A549 (cell line): Measurements from ENCODE around the gene FAM229B. TPM values are rescaled to one million over a fixed set of nuclear protein-coding genes. Genes with fewer than 3 reads are reported as not detected.

Experiments used
- ATAC-seq, 2 experiments: fragments of 200-7000 bp in 1 of 2; fragments of >200 bp in 1 of 2; cut with Nextera tagmentation in 1 of 2; cut with Tn5 transposase in 1 of 2; 3 replicates each; pipeline versions ENCODE4 v1.8.0 to v1.9.1; 2018 to 2020; ENCODE audit warnings: mild to moderate bottlenecking in 1 of 2, moderate library complexity in 1 of 2
- CTCF ChIA-PET: fragments of 300-600 bp; sonication (Branson Sonifier 250); formaldehyde crosslinking; extraction: SDS; loops from one replicate; lab custom pipeline; 2021; ENCODE audit warnings: antibody characterized with exemption, inconsistent platforms; lab: Yijun Ruan, JAX
- POLR2A ChIA-PET: fragments of 350-600 bp; formaldehyde crosslinking; extraction: SDS; loops from one replicate; lab custom pipeline; 2021; ENCODE audit warnings: antibody characterized with exemption, inconsistent platforms; lab: Yijun Ruan, JAX
- DNase-seq, 2 experiments: peaks; one replicate each; pipeline versions ENCODE4 v3.0.0 to v3.0.0-alpha.2; 2011 to 2016; ENCODE audit warnings: low read depth in 1 of 2, low spot score in 1 of 2
- FAIRE-seq: peaks from 2 replicates; lab custom pipeline; 2011; peaks lifted over from hg19 to GRCh38; lab: Jason Lieb, UNC
- H3K27ac ChIP-seq, 2 experiments: fragments of >200 bp; sonication (Bioruptor Twin); formaldehyde crosslinking; 3 replicates each; pipeline ENCODE4 v1.5.1; 2016 to 2017
- H3K4me1 ChIP-seq: fragments of >200 bp; sonication (Bioruptor Twin); formaldehyde crosslinking; 3 replicates; pipeline ENCODE4 v1.6.1; 2016
- H3K4me2 ChIP-seq: fragments of >200 bp; sonication (Bioruptor Twin); formaldehyde crosslinking; 3 replicates; pipeline ENCODE4 v1.6.1; 2016
- H3K4me3 ChIP-seq: fragments of >200 bp; sonication (Bioruptor Twin); formaldehyde crosslinking; 3 replicates; pipeline ENCODE4 v1.5.1; 2016
- H3K9me3 ChIP-seq: fragments of >200 bp; sonication (Bioruptor Twin); formaldehyde crosslinking; 3 replicates; pipeline ENCODE4 v1.6.1; 2016
- BCL3 ChIP-seq: fragments of >200 bp; sonication (Bioruptor Twin); formaldehyde crosslinking; IDR thresholded peaks from 3 replicates; pipeline ENCODE4 v1.6.1; 2016
- BHLHE40 ChIP-seq: IDR thresholded peaks from 2 replicates; pipeline ENCODE4 v1.6.1; 2012; ENCODE audit warnings: low read depth, low read length, inconsistent platforms
- CEBPB ChIP-seq, 2 experiments: fragments of >200 bp in 1 of 2; sonication (Bioruptor Twin) in 1 of 2; formaldehyde crosslinking in 1 of 2; IDR thresholded peaks; 2 replicates each; pipeline ENCODE4 v1.6.1; 2012 to 2016
- CHD4 ChIP-seq: fragments of 200-600 bp; sonication (generic); IDR thresholded peaks from 2 replicates; pipeline ENCODE4 v1.6.1; 2016; ENCODE audit warnings: antibody characterized with exemption, mild to moderate bottlenecking, borderline replicate concordance
- EHMT2 ChIP-seq: fragments of 200-600 bp; sonication (generic); IDR thresholded peaks from 2 replicates; pipeline ENCODE4 v1.6.1; 2016; ENCODE audit warnings: antibody characterized with exemption, low read depth, mild to moderate bottlenecking, moderate library complexity
- FOSL2 ChIP-seq, 2 experiments: fragments of 450-650 bp in 1 of 2; fragments of >200 bp in 1 of 2; sonication (Bioruptor Twin) in 1 of 2; formaldehyde crosslinking; IDR thresholded peaks; 2 replicates each; pipeline versions ENCODE4 v1.5.0 to v1.6.1; 2016 to 2020; ENCODE audit warnings: mild to moderate bottlenecking in 1 of 2, moderate library complexity in 1 of 2
- HOXA7 ChIP-seq: fragments of 250-450 bp; sonication (Bioruptor Pico); IDR thresholded peaks from 2 replicates; pipeline ENCODE4 v1.5.0; 2020; ENCODE audit warnings: mild to moderate bottlenecking, moderate library complexity
- HOXB13 ChIP-seq: fragments of 250-450 bp; sonication (Bioruptor Pico); IDR thresholded peaks from 2 replicates; pipeline ENCODE4 v1.5.0; 2020; ENCODE audit warnings: low read depth, mild to moderate bottlenecking, moderate library complexity
- JUN ChIP-seq, 2 experiments: fragments of >200 bp; sonication (Bioruptor Twin); formaldehyde crosslinking; IDR thresholded peaks; 2 replicates in 1 of 2; 3 replicates in 1 of 2; pipeline ENCODE4 v1.6.1; 2016 to 2017
- KDM1A ChIP-seq: fragments of 200-600 bp; sonication (generic); IDR thresholded peaks from 2 replicates; pipeline ENCODE4 v1.6.1; 2016; ENCODE audit warnings: low read depth, mild to moderate bottlenecking
- KDM5A ChIP-seq: fragments of 200-600 bp; sonication (generic); IDR thresholded peaks from 2 replicates; pipeline ENCODE4 v1.6.1; 2016; ENCODE audit warnings: antibody characterized with exemption, mild to moderate bottlenecking
- MAFK ChIP-seq: fragments of 450-650 bp; IDR thresholded peaks from 2 replicates; pipeline ENCODE4 v1.6.1; 2014; ENCODE audit not compliant: partially characterized antibody
- MAX ChIP-seq: IDR thresholded peaks from 2 replicates; pipeline ENCODE4 v1.6.1; 2012
- MAZ ChIP-seq: fragments of 150-350 bp; IDR thresholded peaks from 2 replicates; pipeline ENCODE4 v1.6.1; 2014; ENCODE audit warnings: antibody characterized with exemption, low read depth, low read length, borderline replicate concordance
- NPAS2 ChIP-seq: fragments of 250-450 bp; sonication (Bioruptor Pico); IDR thresholded peaks from 2 replicates; pipeline ENCODE4 v1.8.0; 2022; ENCODE audit warnings: mild to moderate bottlenecking, moderate library complexity, borderline replicate concordance
- PHF8 ChIP-seq: fragments of 200-600 bp; sonication (generic); IDR thresholded peaks from 2 replicates; pipeline ENCODE4 v1.6.1; 2016; ENCODE audit warnings: low read depth, mild to moderate bottlenecking, antibody characterized with exemption, moderate library complexity, borderline replicate concordance
- RFX5 ChIP-seq: fragments of 450-650 bp; IDR thresholded peaks from 2 replicates; pipeline ENCODE4 v1.7.1; 2014; ENCODE audit warnings: antibody characterized with exemption, mild to moderate bottlenecking, moderate library complexity
- RNF2 ChIP-seq: fragments of 200-600 bp; sonication (generic); IDR thresholded peaks from 2 replicates; pipeline ENCODE4 v1.6.1; 2016; ENCODE audit warnings: low read depth, mild to moderate bottlenecking, antibody characterized with exemption, moderate library complexity, borderline replicate concordance
- SMC3 ChIP-seq: fragments of >200 bp; sonication (Bioruptor Twin); formaldehyde crosslinking; IDR thresholded peaks from 3 replicates; pipeline ENCODE4 v1.6.1; 2018; ENCODE audit warnings: inconsistent platforms
- TP53 ChIP-seq: fragments of 250-450 bp; sonication (Bioruptor Pico); IDR thresholded peaks from 2 replicates; pipeline ENCODE4 v1.5.0; 2021; ENCODE audit warnings: mild to moderate bottlenecking, moderate library complexity
- ZC3H11A ChIP-seq: fragments of 450-650 bp; IDR thresholded peaks from 2 replicates; pipeline ENCODE4 v1.6.1; 2014; ENCODE audit warnings: antibody characterized with exemption, mild to moderate bottlenecking
- whole genome bisulfite sequencing: methylation state at CpG from one replicate; pipeline ENCODE4 v1.1.6; 2017; ENCODE audit errors: missing lambda C conversion rate; 5-methylcytosine and 5-hydroxymethylcytosine counted together
- polyA plus RNA-seq, 4 experiments: library from polyadenylated mRNA; depleted of rRNA in 3 of 4; stranded (reverse); fragments of >200 nt; fragmentation: RNase III in 1 of 4; extraction: RNeasy Plus Mini Kit Qiagen cat#74134 plus additional on column Dnase treatment in 1 of 4; gene quantifications; 2 replicates in 3 of 4; 3 replicates in 1 of 4; pipeline ENCODE4 v1.2.3, GENCODE V29; 2011 to 2017
- TF ChIP-seq, protein P1 (sequence below): fragments of 250-450 bp; sonication (Bioruptor Pico); IDR thresholded peaks from 2 replicates; pipeline ENCODE4 v1.5.0; 2021; ENCODE audit warnings: mild to moderate bottlenecking, moderate library complexity, borderline replicate concordance
- TF ChIP-seq, protein P2 (sequence below): fragments of 250-450 bp; sonication (Bioruptor Pico); IDR thresholded peaks from 2 replicates; pipeline ENCODE4 v1.5.0; 2020; ENCODE audit warnings: low read depth, mild to moderate bottlenecking, moderate library complexity

The FAM229B gene
- polyA plus RNA-seq, 2 of the 4 experiments (the other 2 are of a cell fraction): 9.9 to 17.3 TPM

GRCh38 chr6:112114577-112115223 is 27.3 kb downstream of the FAM229B start (continued):
- TF ChIP-seq KDM1A (no peak), BHLHE40 (no peak), SMC3 (no peak), MAZ (no peak), PHF8 (no peak)

GRCh38 chr6:112116221-112116620 is 28.8 kb downstream of the FAM229B start:
- WGBS: 73% methylated on average over 1 of the region's 1 CpG
- H3K4me3 ChIP-seq: no peak overlapping the region
- DNase-seq: no peak
- H3K9me3 ChIP-seq: no peaks in the 10 kb centered on the region
- no peaks in the 10 kb centered on the region for H3K4me1 ChIP-seq
- H3K27ac ChIP-seq: no peak overlapping the region
- no peak overlapping the region for H3K4me2 ChIP-seq
- CTCF ChIA-PET: no interaction called here
- TF ChIP-seq RFX5 (no peak), BCL3 (no peak), KDM5A (no peak), MAFK (no peak), HOXB13 (CRISPR knock-in tag) (no peak)
- TF ChIP-seq, protein P1, sequence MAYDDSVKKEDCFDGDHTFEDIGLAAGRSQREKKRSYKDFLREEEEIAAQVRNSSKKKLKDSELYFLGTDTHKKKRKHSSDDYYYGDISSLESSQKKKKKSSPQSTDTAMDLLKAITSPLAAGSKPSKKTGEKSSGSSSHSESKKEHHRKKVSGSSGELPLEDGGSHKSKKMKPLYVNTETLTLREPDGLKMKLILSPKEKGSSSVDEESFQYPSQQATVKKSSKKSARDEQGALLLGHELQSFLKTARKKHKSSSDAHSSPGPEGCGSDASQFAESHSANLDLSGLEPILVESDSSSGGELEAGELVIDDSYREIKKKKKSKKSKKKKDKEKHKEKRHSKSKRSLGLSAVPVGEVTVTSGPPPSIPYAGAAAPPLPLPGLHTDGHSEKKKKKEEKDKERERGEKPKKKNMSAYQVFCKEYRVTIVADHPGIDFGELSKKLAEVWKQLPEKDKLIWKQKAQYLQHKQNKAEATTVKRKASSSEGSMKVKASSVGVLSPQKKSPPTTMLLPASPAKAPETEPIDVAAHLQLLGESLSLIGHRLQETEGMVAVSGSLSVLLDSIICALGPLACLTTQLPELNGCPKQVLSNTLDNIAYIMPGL (CRISPR knock-in tag): no peak
- TF ChIP-seq, all 56 proteins: peak for 0
- POLR2A ChIA-PET: no interaction called here
- no peak for FAIRE-seq
- peak; percentile 76 to 78; a peak in 5 of 6 replicates for ATAC-seq

DNA sequence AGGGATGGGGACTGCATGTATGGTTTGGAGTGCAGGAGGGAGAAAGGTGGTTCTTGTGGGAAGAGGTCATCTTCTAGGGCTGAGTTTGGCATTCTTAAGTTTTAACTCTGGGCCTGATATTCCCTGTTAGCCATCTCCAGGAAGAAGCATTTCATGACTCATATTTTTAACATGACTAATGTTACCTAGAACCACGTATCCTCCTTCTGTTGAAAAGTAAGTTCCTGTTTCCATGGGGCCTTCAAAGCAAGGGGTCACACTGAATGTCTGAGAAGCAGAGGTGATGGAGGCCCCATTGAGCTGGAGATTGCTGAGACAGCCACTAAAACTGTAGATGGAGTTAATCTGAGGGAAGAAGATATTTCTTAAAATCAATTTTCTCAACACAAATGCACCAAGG is 30.2 kb downstream of the FAM229B start:
- POLR2A ChIA-PET: no interaction called here
- no peak overlapping the region for H3K27ac ChIP-seq
- H3K4me2 ChIP-seq: no peak overlapping the region
- FAIRE-seq: no peak
- ATAC-seq: no peak
- peak in 1 of 2 experiments; percentile 5 for DNase-seq
- 8% methylated on average over 1 of the region's 1 CpG for WGBS
- no peaks in the 10 kb centered on the region for H3K4me1 ChIP-seq
- no peaks in the 10 kb centered on the region for H3K9me3 ChIP-seq
- no peak overlapping the region for H3K4me3 ChIP-seq
- TF ChIP-seq FOSL2 (IDR thresholded peaks at IDR 0.05): no peak
- peak; percentile 24; the same call in 1 of the 2 replicates for TF ChIP-seq FOSL2 (CRISPR knock-in tag; IDR thresholded peaks at IDR 0.05)
- no peak for TF ChIP-seq MAFK
- CTCF ChIA-PET: no interaction called here

GRCh38 chr6:112118034-112118433 is 30.6 kb downstream of the FAM229B start:
- H3K4me1 ChIP-seq: no peaks in the 10 kb centered on the region
- no peak overlapping the region for H3K4me3 ChIP-seq
- FAIRE-seq (no peak), DNase-seq (no peak), ATAC-seq (no peak)
- ChIA-PET POLR2A (no interaction called here), CTCF (no interaction called here)
- H3K9me3 ChIP-seq: no peaks in the 10 kb centered on the region
- H3K27ac ChIP-seq: no peak overlapping the region
- H3K4me2 ChIP-seq: no peak overlapping the region
- TF ChIP-seq, protein P2, sequence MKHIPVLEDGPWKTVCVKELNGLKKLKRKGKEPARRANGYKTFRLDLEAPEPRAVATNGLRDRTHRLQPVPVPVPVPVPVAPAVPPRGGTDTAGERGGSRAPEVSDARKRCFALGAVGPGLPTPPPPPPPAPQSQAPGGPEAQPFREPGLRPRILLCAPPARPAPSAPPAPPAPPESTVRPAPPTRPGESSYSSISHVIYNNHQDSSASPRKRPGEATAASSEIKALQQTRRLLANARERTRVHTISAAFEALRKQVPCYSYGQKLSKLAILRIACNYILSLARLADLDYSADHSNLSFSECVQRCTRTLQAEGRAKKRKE (CRISPR knock-in tag): no peak
- no peak for TF ChIP-seq BHLHE40
- no peak for TF ChIP-seq RNF2
- no peak for TF ChIP-seq ZC3H11A
- no peak for TF ChIP-seq TP53
- TF ChIP-seq HOXA7: no peak
- no peak for TF ChIP-seq MAX
- no peak for TF ChIP-seq RFX5
- TF ChIP-seq BCL3: no peak
- no peak for TF ChIP-seq CHD4
- TF ChIP-seq JUN (IDR thresholded peaks at IDR 0.05): no peak
- TF ChIP-seq EHMT2: no peak
- no peak for TF ChIP-seq NPAS2 (CRISPR knock-in tag)
- TF ChIP-seq HOXB13 (CRISPR knock-in tag): no peak
- TF ChIP-seq CEBPB (IDR thresholded peaks at IDR 0.05): no peak
- TF ChIP-seq, protein P1 (CRISPR knock-in tag): no peak
